MM.1S (cell line): ENCODE data around the gene PICALM.

Experiments
- DNase-seq: peaks from one replicate; pipeline ENCODE4 v3.0.0-alpha.2; 2015
- H2AFZ ChIP-seq: fragments of 300-600 bp; sonication (generic); 2 replicates; pipeline ENCODE4 v1.6.0; 2016; ENCODE audit warnings: antibody characterized with exemption, low read length
- H3F3A ChIP-seq: fragments of 300-600 bp; sonication (generic); 2 replicates; pipeline ENCODE4 v1.6.1; 2016; ENCODE audit warnings: mild to moderate bottlenecking, antibody characterized with exemption, low read length, moderate library complexity, mixed read lengths; ENCODE audit not compliant: insufficient read depth
- H3K27ac ChIP-seq: fragments of 300-600 bp; sonication (generic); 2 replicates; pipeline ENCODE4 v1.5.1; 2016; ENCODE audit warnings: mild to moderate bottlenecking, low read length
- H3K27me3 ChIP-seq: fragments of 300-600 bp; sonication (generic); replicated peaks from 2 replicates; pipeline ENCODE4 v1.6.0; 2016; ENCODE audit warnings: low read length; ENCODE audit not compliant: insufficient read depth
- H3K36me3 ChIP-seq: fragments of 300-600 bp; sonication (generic); replicated peaks from 2 replicates; pipeline ENCODE4 v1.6.1; 2016; ENCODE audit warnings: mild to moderate bottlenecking, low read length, mixed read lengths; ENCODE audit not compliant: insufficient read depth
- H3K4me1 ChIP-seq: fragments of 300-600 bp; sonication (generic); 2 replicates; pipeline ENCODE4 v1.6.1; 2016; ENCODE audit warnings: low read length, mixed read lengths
- H3K4me2 ChIP-seq: fragments of 300-600 bp; sonication (generic); 2 replicates; pipeline ENCODE4 v1.6.0; 2016; ENCODE audit warnings: low read depth, low read length
- H3K4me3 ChIP-seq: fragments of 300-600 bp; sonication (generic); 2 replicates; pipeline ENCODE4 v1.5.1; 2016; ENCODE audit warnings: low read length, mixed read lengths
- H3K79me2 ChIP-seq: fragments of 300-600 bp; sonication (generic); 2 replicates; pipeline ENCODE4 v1.6.1; 2016; ENCODE audit warnings: mixed run types, low read length, mixed read lengths
- H3K9ac ChIP-seq: fragments of 300-600 bp; sonication (generic); 2 replicates; pipeline ENCODE4 v1.6.1; 2016; ENCODE audit warnings: low read length, mixed read lengths
- H3K9me2 ChIP-seq: fragments of 300-600 bp; sonication (generic); replicated peaks from 2 replicates; pipeline ENCODE4 v1.6.1; 2016; ENCODE audit warnings: mild to moderate bottlenecking, low read length, mixed read lengths; ENCODE audit not compliant: insufficient read depth
- H3K9me3 ChIP-seq: fragments of 300-600 bp; sonication (generic); replicated peaks from 2 replicates; pipeline ENCODE4 v1.6.1; 2016; ENCODE audit warnings: mild to moderate bottlenecking, low read length, mixed read lengths; ENCODE audit not compliant: insufficient read depth
- H4K20me1 ChIP-seq: fragments of 300-600 bp; sonication (generic); 2 replicates; pipeline ENCODE4 v1.6.1; 2016; ENCODE audit warnings: mild to moderate bottlenecking, low read length, moderate library complexity, mixed read lengths; ENCODE audit not compliant: insufficient read depth
- CTCF ChIP-seq: fragments of 300-600 bp; sonication (generic); IDR thresholded peaks from 2 replicates; pipeline ENCODE4 v1.5.1; 2016; ENCODE audit warnings: antibody characterized with exemption, low read length, mixed read lengths
- EZH2 ChIP-seq: fragments of 300-600 bp; sonication (generic); optimal IDR thresholded peaks from 2 replicates; pipeline ENCODE3; 2017; ENCODE audit warnings: low read depth, mild to moderate bottlenecking, antibody characterized with exemption, low read length, mixed read lengths
- EZH2phosphoT487 ChIP-seq: fragments of 300-600 bp; sonication (generic); IDR thresholded peaks from 2 replicates; pipeline ENCODE4 v1.6.1; 2018; ENCODE audit warnings: antibody characterized with exemption, low read length

The PICALM gene

DNA sequence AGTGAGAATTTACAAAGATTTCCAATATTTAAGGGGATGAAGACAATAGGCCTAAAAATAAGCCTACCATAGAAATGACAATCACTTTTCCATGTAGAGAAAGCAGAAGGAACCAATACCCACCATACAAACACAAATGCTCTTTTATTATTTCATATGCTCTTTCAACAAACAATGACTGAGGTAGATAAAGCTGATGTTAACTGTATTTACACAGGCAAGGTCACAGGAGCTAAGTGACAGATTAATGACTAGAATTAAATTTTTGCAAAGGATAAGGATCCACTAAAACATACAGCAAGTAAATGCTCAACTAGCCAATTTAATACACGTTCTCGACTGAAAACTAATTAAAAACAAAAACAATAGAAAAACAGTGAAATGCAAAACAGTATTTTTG, 34.2 kb downstream of the PICALM start:
- Histone ChIP-seq H3K27ac (no peak overlapping the region), H3K27me3 (no peaks in the 10 kb centered on the region), H3K9me3 (no peaks in the 10 kb centered on the region), H3F3A (no peaks in the 10 kb centered on the region), H3K9me2 (no peaks in the 10 kb centered on the region), H3K79me2 (peaks cover 94% of the 10 kb centered on the region), H3K36me3 (peaks cover 5% of the 10 kb centered on the region; the same call in 1 of the 2 replicates), H4K20me1 (no peaks in the 10 kb centered on the region; the same call in 1 of the 2 replicates), H2AFZ (no peak overlapping the region), H3K9ac (no peak overlapping the region), H3K4me2 (no peak overlapping the region), H3K4me1 (no peaks in the 10 kb centered on the region), H3K4me3 (no peak overlapping the region)
- DNase-seq = no peak
- no peak for TF ChIP-seq EZH2phosphoT487
- no peak for TF ChIP-seq EZH2
- TF ChIP-seq CTCF = no peak

DNA sequence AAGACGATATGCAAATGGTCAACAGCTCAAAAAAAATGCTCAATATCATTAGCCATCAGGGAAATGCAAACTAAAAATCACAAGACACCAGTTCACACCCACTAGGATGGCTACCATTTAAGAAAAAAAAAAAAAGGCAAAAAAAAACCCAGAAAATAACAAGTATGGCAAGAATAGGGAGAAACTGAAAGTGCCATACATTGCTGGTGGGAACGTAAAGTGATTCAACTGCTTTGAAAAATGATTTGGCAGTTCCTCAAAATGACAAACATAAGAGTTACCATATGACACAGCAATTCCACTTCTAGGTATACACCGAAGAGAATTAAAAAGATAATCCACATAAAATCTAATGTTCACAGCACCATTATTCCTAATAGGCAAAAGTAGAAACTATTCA, 47.5 kb downstream of the PICALM start:
- Histone ChIP-seq H3K9ac (no peak overlapping the region), H3K9me2 (no peaks in the 10 kb centered on the region)
- no peak for TF ChIP-seq CTCF
- TF ChIP-seq EZH2phosphoT487 = no peak
- no peak for TF ChIP-seq EZH2

GRCh38 chr11:86018249-86018648, 50.6 kb downstream of the PICALM start:
- Histone ChIP-seq H3K36me3 (peaks cover 2% of the 10 kb centered on the region), H3K4me1 (no peaks in the 10 kb centered on the region), H3K9ac (no peak overlapping the region), H3K27ac (no peak overlapping the region), H2AFZ (no peak overlapping the region), H3K4me2 (no peak overlapping the region), H3K9me2 (no peaks in the 10 kb centered on the region), H3K79me2 (peaks cover 25% of the 10 kb centered on the region; the same call in 1 of the 2 replicates), H4K20me1 (no peaks in the 10 kb centered on the region), H3K9me3 (no peaks in the 10 kb centered on the region), H3K27me3 (no peaks in the 10 kb centered on the region), H3F3A (no peaks in the 10 kb centered on the region), H3K4me3 (no peak overlapping the region)
- TF ChIP-seq CTCF = no peak
- TF ChIP-seq EZH2 = no peak
- no peak for TF ChIP-seq EZH2phosphoT487
- no peak for DNase-seq

More for the DNA sequence above, 47.5 kb downstream of the PICALM start:
- H3K4me3 ChIP-seq = no peak overlapping the region
- H2AFZ ChIP-seq = no peak overlapping the region
- H4K20me1 ChIP-seq = no peaks in the 10 kb centered on the region
- no peaks in the 10 kb centered on the region for H3K4me1 ChIP-seq
- DNase-seq = no peak
- no peaks in the 10 kb centered on the region for H3F3A ChIP-seq
- 0 out of 2 replicates have a peak, but pooled peaks cover 19% of the 10 kb centered on the region for H3K79me2 ChIP-seq
- H3K27ac ChIP-seq = no peak overlapping the region
- H3K4me2 ChIP-seq = no peak overlapping the region
- 0 out of 2 replicates have a peak, but pooled peaks cover 5% of the 10 kb centered on the region for H3K36me3 ChIP-seq
- H3K27me3 ChIP-seq = no peaks in the 10 kb centered on the region
- H3K9me3 ChIP-seq = no peaks in the 10 kb centered on the region
